Endodermal cell (in vitro differentiated cells): ENCODE results near the gene LRP1-AS. TPM values are rescaled to one million over a fixed set of nuclear protein-coding genes. Genes with fewer than 3 reads are reported as not detected.
"Not testable (repeated sequence)": the region's sequence is repeated elsewhere in the genome, so short reads cannot be mapped to it uniquely, and the experiment has no call there.

Experiments
- DNase-seq: peaks from one replicate; pipeline ENCODE4 v3.0.0-alpha.2; 2017
- H3K27ac ChIP-seq: 2 replicates; pipeline ENCODE4 v1.5.1; 2013; ENCODE audit warnings: mild to moderate bottlenecking, low read depth, low read length, moderate library complexity
- H3K27me3 ChIP-seq: 2 replicates; pipeline ENCODE4 v1.6.1; 2013; ENCODE audit warnings: mild to moderate bottlenecking, low read length, moderate library complexity; ENCODE audit not compliant: insufficient read depth, control insufficient read depth, poor library complexity, severe bottlenecking
- H3K36me3 ChIP-seq: 2 replicates; pipeline ENCODE4 v1.7.0; 2013; ENCODE audit warnings: mild to moderate bottlenecking, low read length, moderate library complexity; ENCODE audit not compliant: control insufficient read depth, insufficient read depth
- H3K4me1 ChIP-seq: one replicate; pipeline ENCODE4 v1.7.0; 2013; ENCODE audit warnings: low read length; ENCODE audit not compliant: control insufficient read depth, insufficient read depth
- H3K4me3 ChIP-seq: 2 replicates; pipeline ENCODE4 v1.5.1; 2013; ENCODE audit warnings: mild to moderate bottlenecking, low read length, moderate library complexity
- H3K9ac ChIP-seq: 2 replicates; pipeline ENCODE4 v1.6.1; 2013; ENCODE audit warnings: mild to moderate bottlenecking, low read length, moderate library complexity; ENCODE audit not compliant: poor library complexity, severe bottlenecking; ENCODE audit errors: extremely low read depth
- H3K9me3 ChIP-seq: 2 replicates; pipeline ENCODE4 v1.6.1; 2013; ENCODE audit warnings: mild to moderate bottlenecking, low read length, moderate library complexity; ENCODE audit not compliant: control insufficient read depth
- H3K27ac Mint-ChIP-seq: 2 replicates; pipeline ENCODE4 v1.8.0; 2020; ENCODE audit warnings: mixed read lengths
- H3K27me3 Mint-ChIP-seq: 2 replicates; pipeline ENCODE4 v1.8.0; 2021; ENCODE audit warnings: mild to moderate bottlenecking, mixed read lengths; ENCODE audit not compliant: insufficient read depth
- H3K36me3 Mint-ChIP-seq: 2 replicates; pipeline ENCODE4 v1.8.0; 2020; ENCODE audit warnings: low read depth, mixed read lengths
- H3K4me1 Mint-ChIP-seq: 2 replicates; pipeline ENCODE4 v1.8.0; 2020; ENCODE audit warnings: mixed read lengths
- H3K4me3 Mint-ChIP-seq: 2 replicates; pipeline ENCODE4 v1.8.0; 2020; ENCODE audit warnings: mild to moderate bottlenecking, moderate library complexity, mixed read lengths
- H3K9me3 Mint-ChIP-seq: 2 replicates; pipeline ENCODE4 v1.8.0; 2020; ENCODE audit warnings: mild to moderate bottlenecking, mixed read lengths
- CTCF ChIP-seq: fragments of 200-600 bp; sonication (generic); conservative IDR thresholded peaks from 2 replicates; pipeline ENCODE4 v1.5.0; 2021; ENCODE audit warnings: antibody characterized with exemption, mild to moderate bottlenecking
- WGBS, 2 experiments: methylation state at CpG; one replicate each; pipeline versions ENCODE4 v1.1.5 to v1.1.7; 2013; ENCODE audit warnings: missing lambda C conversion rate in 2 of 2, mixed read lengths in 1 of 2; ENCODE audit not compliant: insufficient coverage in 1 of 2, insufficient read length in 1 of 2; 5-methylcytosine and 5-hydroxymethylcytosine counted together
- total RNA-seq, 2 donors: library from RNA; stranded (reverse); fragmentation: NEBNext Ultra II Directional in 1 of 2; extraction: Animal tissue kit (Norgen Biotek cat#: 25700) in 1 of 2; gene quantifications; 2 replicates in 1 of 2; 3 replicates in 1 of 2; pipeline ENCODE4 v1.2.1, GENCODE V29; 2021

The LRP1-AS gene
- total RNA-seq, 2 donors from 2014 or later = not detected

- peaks cover 15% of the 10 kb centered on the region for H3K27me3 Mint-ChIP-seq
- H3K4me1 Mint-ChIP-seq = peaks cover 20% of the 10 kb centered on the region
- Histone ChIP-seq H3K9ac (no peak overlapping the region), H3K4me1 (no peaks in the 10 kb centered on the region), H3K27me3 (no peaks in the 10 kb centered on the region), H3K9me3 (no peaks in the 10 kb centered on the region), H3K36me3 (no peaks in the 10 kb centered on the region), H3K27ac (no peak overlapping the region), H3K4me3 (no peak overlapping the region)
- no peak overlapping the region for H3K4me3 Mint-ChIP-seq
- TF ChIP-seq CTCF = no peak
- peaks cover 2% of the 10 kb centered on the region for H3K9me3 Mint-ChIP-seq
- no peaks in the 10 kb centered on the region for H3K36me3 Mint-ChIP-seq
- 91 to 95% methylated on average over 7 to 11 of the region's 11 CpGs for WGBS, 2 experiments
- H3K27ac Mint-ChIP-seq = no peak overlapping the region
- DNase-seq = peak; percentile 36
Measured at GRCh38 chr12:57126061-57126460, 21.4 kb downstream of the LRP1-AS start.

- H3K27me3 Mint-ChIP-seq = peaks cover 15% of the 10 kb centered on the region
- H3K27ac Mint-ChIP-seq = no peak overlapping the region
- Histone ChIP-seq H3K4me1 (no peaks in the 10 kb centered on the region), H3K27me3 (no peaks in the 10 kb centered on the region), H3K27ac (no peak overlapping the region), H3K4me3 (no peak overlapping the region), H3K36me3 (no peaks in the 10 kb centered on the region), H3K9ac (no peak overlapping the region), H3K9me3 (no peaks in the 10 kb centered on the region)
- H3K4me1 Mint-ChIP-seq = peaks cover 5% of the 10 kb centered on the region
- H3K4me3 Mint-ChIP-seq = no peak overlapping the region
- TF ChIP-seq CTCF = peak; percentile 94
- H3K36me3 Mint-ChIP-seq = no peaks in the 10 kb centered on the region
- DNase-seq = peak; percentile 96
- WGBS, 2 experiments = 30 to 34% methylated on average over 9 to 10 of the region's 10 CpGs
- H3K9me3 Mint-ChIP-seq = peaks cover 2% of the 10 kb centered on the region
Measured at GRCh38 chr12:57124261-57124877, 23.1 kb downstream of the LRP1-AS start.

DNA sequence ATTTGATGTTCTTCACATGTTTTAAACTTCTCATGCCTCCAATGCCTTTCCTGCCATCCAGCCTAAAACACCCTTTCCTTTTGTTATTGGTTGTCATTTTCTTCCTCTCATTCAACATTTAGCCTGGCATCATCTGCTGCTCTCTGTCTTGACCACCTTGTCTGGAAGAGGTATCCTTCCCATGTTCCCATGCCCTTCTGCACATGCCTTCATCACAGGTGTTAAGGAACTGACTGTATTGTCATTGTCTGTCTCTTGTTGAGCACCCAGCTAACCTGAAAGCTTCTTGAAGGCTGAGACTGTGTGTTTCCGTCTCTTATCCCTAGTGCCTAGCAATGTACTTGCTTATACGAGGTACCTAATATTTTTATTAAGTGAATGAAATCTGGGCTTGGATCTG lies 23.6 kb downstream of the LRP1-AS start:
- peaks cover 2% of the 10 kb centered on the region for H3K9me3 Mint-ChIP-seq
- peak; percentile 35 for DNase-seq
- 65% methylated on average over 2 of the region's 2 CpGs; no CpG with 5 or more reads in 1 of the 2 experiments for WGBS, 2 experiments
- Histone ChIP-seq H3K9me3 (no peaks in the 10 kb centered on the region), H3K9ac (no peak overlapping the region), H3K4me1 (no peaks in the 10 kb centered on the region), H3K27ac (no peak overlapping the region), H3K36me3 (no peaks in the 10 kb centered on the region), H3K4me3 (no peak overlapping the region), H3K27me3 (no peaks in the 10 kb centered on the region)
- H3K36me3 Mint-ChIP-seq = no peaks in the 10 kb centered on the region
- no peak overlapping the region for H3K4me3 Mint-ChIP-seq
- no peak for TF ChIP-seq CTCF
- peaks cover 15% of the 10 kb centered on the region for H3K27me3 Mint-ChIP-seq
- peaks cover 5% of the 10 kb centered on the region for H3K4me1 Mint-ChIP-seq
- H3K27ac Mint-ChIP-seq = no peak overlapping the region

DNA sequence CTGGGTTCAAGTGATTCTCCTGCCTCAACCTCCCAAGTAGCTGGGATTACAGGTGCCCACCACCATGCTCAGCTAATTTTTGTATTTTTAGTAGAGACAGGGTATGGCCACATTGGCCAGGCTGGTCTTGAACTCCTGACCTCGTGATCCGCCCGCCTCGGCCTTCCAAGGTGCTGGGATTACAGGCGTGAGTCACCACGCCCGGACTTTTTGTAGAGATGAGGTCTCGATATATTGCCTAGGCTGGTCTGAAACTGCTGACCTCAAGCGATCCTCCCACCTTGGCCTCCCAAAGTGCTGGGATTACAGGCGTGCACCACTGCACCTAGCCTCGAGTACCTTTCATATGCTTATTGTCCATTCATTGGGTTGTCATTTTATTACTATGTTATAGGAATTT lies 26.7 kb downstream of the LRP1-AS start:
- H3K9ac ChIP-seq, H3K27ac Mint-ChIP-seq, H3K27me3 ChIP-seq, H3K27ac ChIP-seq, H3K9me3 ChIP-seq, H3K27me3 Mint-ChIP-seq, H3K4me3 ChIP-seq, H3K9me3 Mint-ChIP-seq, H3K4me1 ChIP-seq, H3K4me3 Mint-ChIP-seq, H3K36me3 Mint-ChIP-seq, H3K4me1 Mint-ChIP-seq, H3K36me3 ChIP-seq, DNase-seq: not testable (repeated sequence)
- WGBS, 2 experiments = 89 to 94% methylated on average over 10 of the region's 11 CpGs
